HL-60 (cell line): ENCODE results near the gene NHSL2.

Experiments
- GABPA ChIP-seq: IDR thresholded peaks from 2 replicates; pipeline ENCODE4 v1.6.1; 2012; ENCODE audit warnings: low read depth
- POLR2AphosphoS5 ChIP-seq: IDR thresholded peaks from 2 replicates; pipeline ENCODE4 v1.6.1; 2012; ENCODE audit warnings: low read depth
- SPI1 ChIP-seq: IDR thresholded peaks from 2 replicates; pipeline ENCODE4 v1.6.1; 2012; ENCODE audit warnings: low read depth, mild to moderate bottlenecking, borderline replicate concordance
- TF ChIP-seq, protein P1 (sequence below): IDR thresholded peaks from 2 replicates; pipeline ENCODE4 v1.6.1; 2012; ENCODE audit warnings: low read depth; ENCODE audit not compliant: insufficient replicate concordance
- TF ChIP-seq, protein P2 (sequence below): IDR thresholded peaks from one replicate; pipeline ENCODE4 v1.5.1; 2011; ENCODE audit warnings: low read length, control low read depth, inconsistent platforms; ENCODE audit not compliant: insufficient read depth

DNA sequence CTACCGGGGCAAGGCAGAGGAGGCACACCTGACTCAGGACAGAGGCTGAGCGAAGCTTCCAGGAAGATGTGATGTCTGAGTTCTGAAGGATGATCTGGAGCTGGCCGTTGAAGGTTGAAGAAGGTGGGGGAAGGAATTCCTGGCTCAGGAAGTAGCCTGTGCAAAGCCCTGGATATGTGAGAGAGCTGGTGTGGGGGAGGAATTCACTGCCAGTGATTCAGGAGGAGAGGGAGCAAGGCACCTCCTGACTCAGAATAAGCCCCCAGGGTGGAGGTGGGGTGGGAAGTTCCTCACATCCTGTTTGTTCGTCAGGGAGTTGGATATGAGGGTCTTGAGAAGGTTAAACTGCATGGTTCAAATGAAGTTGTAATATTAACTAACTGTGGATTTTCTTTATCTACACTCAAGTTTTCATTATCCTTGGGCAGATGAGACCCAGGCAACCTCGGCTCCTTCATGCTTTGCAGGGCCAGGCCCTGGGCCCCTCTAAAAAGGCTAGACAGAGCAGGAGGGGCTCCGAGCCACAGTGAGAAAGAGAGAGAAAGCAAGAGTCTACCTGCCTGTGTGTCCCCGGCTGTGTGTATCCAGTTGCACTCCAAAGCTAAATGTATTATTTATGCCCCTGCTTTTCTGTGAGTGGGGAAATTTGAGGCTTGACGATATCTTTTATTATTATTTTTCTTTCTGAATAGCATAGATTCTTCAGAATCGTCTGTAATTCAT, 7.1 kb downstream of the NHSL2 start:
- TF ChIP-seq, protein P1, sequence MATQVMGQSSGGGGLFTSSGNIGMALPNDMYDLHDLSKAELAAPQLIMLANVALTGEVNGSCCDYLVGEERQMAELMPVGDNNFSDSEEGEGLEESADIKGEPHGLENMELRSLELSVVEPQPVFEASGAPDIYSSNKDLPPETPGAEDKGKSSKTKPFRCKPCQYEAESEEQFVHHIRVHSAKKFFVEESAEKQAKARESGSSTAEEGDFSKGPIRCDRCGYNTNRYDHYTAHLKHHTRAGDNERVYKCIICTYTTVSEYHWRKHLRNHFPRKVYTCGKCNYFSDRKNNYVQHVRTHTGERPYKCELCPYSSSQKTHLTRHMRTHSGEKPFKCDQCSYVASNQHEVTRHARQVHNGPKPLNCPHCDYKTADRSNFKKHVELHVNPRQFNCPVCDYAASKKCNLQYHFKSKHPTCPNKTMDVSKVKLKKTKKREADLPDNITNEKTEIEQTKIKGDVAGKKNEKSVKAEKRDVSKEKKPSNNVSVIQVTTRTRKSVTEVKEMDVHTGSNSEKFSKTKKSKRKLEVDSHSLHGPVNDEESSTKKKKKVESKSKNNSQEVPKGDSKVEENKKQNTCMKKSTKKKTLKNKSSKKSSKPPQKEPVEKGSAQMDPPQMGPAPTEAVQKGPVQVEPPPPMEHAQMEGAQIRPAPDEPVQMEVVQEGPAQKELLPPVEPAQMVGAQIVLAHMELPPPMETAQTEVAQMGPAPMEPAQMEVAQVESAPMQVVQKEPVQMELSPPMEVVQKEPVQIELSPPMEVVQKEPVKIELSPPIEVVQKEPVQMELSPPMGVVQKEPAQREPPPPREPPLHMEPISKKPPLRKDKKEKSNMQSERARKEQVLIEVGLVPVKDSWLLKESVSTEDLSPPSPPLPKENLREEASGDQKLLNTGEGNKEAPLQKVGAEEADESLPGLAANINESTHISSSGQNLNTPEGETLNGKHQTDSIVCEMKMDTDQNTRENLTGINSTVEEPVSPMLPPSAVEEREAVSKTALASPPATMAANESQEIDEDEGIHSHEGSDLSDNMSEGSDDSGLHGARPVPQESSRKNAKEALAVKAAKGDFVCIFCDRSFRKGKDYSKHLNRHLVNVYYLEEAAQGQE, result no peak
- TF ChIP-seq, protein P2, sequence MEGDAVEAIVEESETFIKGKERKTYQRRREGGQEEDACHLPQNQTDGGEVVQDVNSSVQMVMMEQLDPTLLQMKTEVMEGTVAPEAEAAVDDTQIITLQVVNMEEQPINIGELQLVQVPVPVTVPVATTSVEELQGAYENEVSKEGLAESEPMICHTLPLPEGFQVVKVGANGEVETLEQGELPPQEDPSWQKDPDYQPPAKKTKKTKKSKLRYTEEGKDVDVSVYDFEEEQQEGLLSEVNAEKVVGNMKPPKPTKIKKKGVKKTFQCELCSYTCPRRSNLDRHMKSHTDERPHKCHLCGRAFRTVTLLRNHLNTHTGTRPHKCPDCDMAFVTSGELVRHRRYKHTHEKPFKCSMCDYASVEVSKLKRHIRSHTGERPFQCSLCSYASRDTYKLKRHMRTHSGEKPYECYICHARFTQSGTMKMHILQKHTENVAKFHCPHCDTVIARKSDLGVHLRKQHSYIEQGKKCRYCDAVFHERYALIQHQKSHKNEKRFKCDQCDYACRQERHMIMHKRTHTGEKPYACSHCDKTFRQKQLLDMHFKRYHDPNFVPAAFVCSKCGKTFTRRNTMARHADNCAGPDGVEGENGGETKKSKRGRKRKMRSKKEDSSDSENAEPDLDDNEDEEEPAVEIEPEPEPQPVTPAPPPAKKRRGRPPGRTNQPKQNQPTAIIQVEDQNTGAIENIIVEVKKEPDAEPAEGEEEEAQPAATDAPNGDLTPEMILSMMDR, result no peak
- TF ChIP-seq POLR2AphosphoS5 (no peak), GABPA (no peak), SPI1 (no peak)
